Thyroid gland (tissue), 4 donors: ENCODE data around the gene ZBED6.
"Not testable (repeated sequence)": the region's sequence is repeated elsewhere in the genome, so short reads cannot be mapped to it uniquely, and the experiment has no call there.

Source experiments
- CTCF ChIP-seq, 6 experiments: fragments of 200-600 bp in 3 of 6; fragments of 450-650 bp in 3 of 6; sonication (generic) in 3 of 6; IDR thresholded peaks; one replicate each; pipeline ENCODE4 v1.5.1; 2016 to 2019; ENCODE audit warnings: antibody characterized with exemption in 6 of 6, mild to moderate bottlenecking in 2 of 6, inconsistent platforms in 1 of 6, moderate library complexity in 1 of 6
- POLR2A ChIP-seq, 2 donors: fragments of 450-650 bp; IDR thresholded peaks; one replicate each; pipeline ENCODE4 v1.6.1; 2017; ENCODE audit warnings: antibody characterized with exemption in 2 of 2, mild to moderate bottlenecking in 2 of 2, moderate library complexity in 1 of 2

GRCh38 chr1:203751618-203752361, 43.6 kb upstream of the ZBED6 start:
- not testable (repeated sequence) for TF ChIP-seq POLR2A, CTCF (IDR thresholded peaks at IDR 0.05)
